ENCODE data around the gene NPAS3. TPM values are rescaled to one million over a fixed set of nuclear protein-coding genes. Genes with fewer than 3 reads are reported as not detected.

The NPAS3 gene
- total RNA-seq, 2 experiments from 2014 or later, result not detected

GRCh38 chr14:33527023-33527634 lies 588.5 kb downstream of the NPAS3 start:
- intact Hi-C loops (cut with micrococcal nuclease; ENCODE audit: unreplicated experiment), result no loop called here
- no peaks in the 10 kb centered on the region for H3K9me2 ChIP-seq (ENCODE audit: insufficient read depth, low read length)
- DNase-seq (ENCODE audit: low spot score), result no peak
- no peak overlapping the region for H3K4me3 ChIP-seq (ENCODE audit: low read depth, low read length, poor library complexity, severe bottlenecking)
- H3K4me2 ChIP-seq (ENCODE audit: low read length), result no peak overlapping the region
- no peaks in the 10 kb centered on the region for H3K9me3 ChIP-seq (ENCODE audit: low read length)
- ChIA-PET CTCF (ENCODE audit: unreplicated experiment) (no interaction called here), POLR2A (no interaction called here)
- no peaks in the 10 kb centered on the region for H3K4me1 ChIP-seq (ENCODE audit: insufficient read depth, low read length, poor library complexity, severe bottlenecking)
- H3K79me2 ChIP-seq (ENCODE audit: insufficient read depth, low read depth, low read length), result no peaks in the 10 kb centered on the region
- no peak overlapping the region for H3K27ac ChIP-seq (ENCODE audit: low read depth, low read length, poor library complexity, severe bottlenecking)
- no peak for TF ChIP-seq CTCF (conservative IDR thresholded peaks at IDR 0.05; ENCODE audit: low read length)
- no peak for TF ChIP-seq EZH2phosphoT487 (IDR thresholded peaks at IDR 0.05; ENCODE audit: borderline replicate concordance, low read depth, low read length)
- no peaks in the 10 kb centered on the region for H4K20me1 ChIP-seq (ENCODE audit: insufficient read depth, low read length)
- H2AFZ ChIP-seq (ENCODE audit: low read length), result no peak overlapping the region
- H3K36me3 ChIP-seq (ENCODE audit: insufficient read depth, low read length), result no peaks in the 10 kb centered on the region
- no TSS peak for BruUV-seq (replicated peaks)

GRCh38 chr14:33528655-33529054 lies 590.0 kb downstream of the NPAS3 start:
- Histone ChIP-seq H3K4me1 (ENCODE audit: insufficient read depth, low read length, poor library complexity, severe bottlenecking) (no peaks in the 10 kb centered on the region), H3K4me2 (ENCODE audit: low read length) (no peak overlapping the region), H3K27ac (ENCODE audit: low read depth, low read length, poor library complexity, severe bottlenecking) (no peak overlapping the region), H3K9me3 (ENCODE audit: low read length) (no peaks in the 10 kb centered on the region), H3K36me3 (ENCODE audit: insufficient read depth, low read length) (no peaks in the 10 kb centered on the region), H3K4me3 (ENCODE audit: low read depth, low read length, poor library complexity, severe bottlenecking) (no peak overlapping the region), H3K79me2 (ENCODE audit: insufficient read depth, low read depth, low read length) (no peaks in the 10 kb centered on the region), H4K20me1 (ENCODE audit: insufficient read depth, low read length) (no peaks in the 10 kb centered on the region), H3K9me2 (ENCODE audit: insufficient read depth, low read length) (no peaks in the 10 kb centered on the region), H2AFZ (ENCODE audit: low read length) (no peak overlapping the region)
- intact Hi-C loops (cut with micrococcal nuclease; ENCODE audit: unreplicated experiment), result no loop called here
- no peak for DNase-seq (ENCODE audit: low spot score)
- ChIA-PET POLR2A (interaction anchor here (0.7 kb wide), 1 partner anchor 659 kb away, joined by 3 read pairs; no protein-coding TSS in a partner anchor), CTCF (ENCODE audit: unreplicated experiment) (no interaction called here)
- TF ChIP-seq CTCF (conservative IDR thresholded peaks at IDR 0.05; ENCODE audit: low read length) (no peak), EZH2phosphoT487 (IDR thresholded peaks at IDR 0.05; ENCODE audit: borderline replicate concordance, low read depth, low read length) (no peak)
- BruUV-seq (replicated peaks), result no TSS peak
